IPS-18c (cell line): ENCODE measurements around the gene FAIM2.
"Not testable (repeated sequence)": the region's sequence is repeated elsewhere in the genome, so short reads cannot be mapped to it uniquely, and the experiment has no call there.

Experiments
- H3K4me3 ChIP-seq: 2 replicates; pipeline ENCODE4 v1.7.0; 2013; ENCODE audit warnings: low read depth, mild to moderate bottlenecking, low read length, moderate library complexity; ENCODE audit not compliant: insufficient read depth
- H3K9me3 ChIP-seq: one replicate; pipeline ENCODE4 v1.6.1; 2013; ENCODE audit warnings: mild to moderate bottlenecking, low read length, moderate library complexity; ENCODE audit not compliant: control insufficient read depth, insufficient read depth

The FAIM2 gene

DNA sequence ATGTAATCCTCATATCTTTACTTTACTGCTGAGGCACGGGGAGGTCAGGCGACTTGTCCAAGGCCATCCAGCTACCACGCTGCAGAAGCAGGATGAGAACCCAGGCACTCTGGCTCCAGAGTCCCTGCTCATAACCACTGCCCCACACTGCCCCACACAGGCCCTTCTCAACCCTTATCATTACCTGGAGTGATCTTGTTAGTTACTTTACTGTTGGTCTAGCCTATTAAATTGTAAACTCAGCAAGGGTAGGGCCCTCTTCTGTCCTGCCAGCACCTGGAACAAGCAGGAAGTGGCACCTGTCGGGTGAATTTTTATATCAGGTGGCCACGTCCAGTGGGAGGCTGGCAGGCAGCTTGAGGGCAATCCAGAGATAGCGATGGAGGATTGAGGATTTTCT lies 12.2 kb downstream of the FAIM2 start:
- Histone ChIP-seq H3K4me3 (no peak overlapping the region), H3K9me3 (no peaks in the 10 kb centered on the region)

DNA sequence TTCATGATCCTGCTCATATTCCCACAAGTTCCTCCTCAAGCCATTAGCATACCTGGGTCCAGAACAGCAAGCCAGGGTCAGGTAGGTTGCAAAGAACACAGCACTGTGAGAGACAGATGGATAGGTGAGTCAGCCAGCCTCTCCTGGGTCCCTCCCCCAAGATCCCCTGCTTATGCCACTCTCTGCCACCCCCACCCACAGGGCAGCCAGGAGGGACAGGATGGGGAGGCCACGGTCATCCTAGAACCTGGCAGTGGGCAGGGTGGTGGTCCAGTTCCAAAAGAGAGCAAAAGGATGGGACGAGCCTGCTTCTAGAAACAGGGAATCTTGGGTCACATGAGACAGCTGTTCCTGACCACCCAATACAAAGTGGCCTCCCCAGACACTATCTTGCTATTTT lies 12.7 kb downstream of the FAIM2 start:
- no peaks in the 10 kb centered on the region for H3K9me3 ChIP-seq
- H3K4me3 ChIP-seq, result no peak overlapping the region

DNA sequence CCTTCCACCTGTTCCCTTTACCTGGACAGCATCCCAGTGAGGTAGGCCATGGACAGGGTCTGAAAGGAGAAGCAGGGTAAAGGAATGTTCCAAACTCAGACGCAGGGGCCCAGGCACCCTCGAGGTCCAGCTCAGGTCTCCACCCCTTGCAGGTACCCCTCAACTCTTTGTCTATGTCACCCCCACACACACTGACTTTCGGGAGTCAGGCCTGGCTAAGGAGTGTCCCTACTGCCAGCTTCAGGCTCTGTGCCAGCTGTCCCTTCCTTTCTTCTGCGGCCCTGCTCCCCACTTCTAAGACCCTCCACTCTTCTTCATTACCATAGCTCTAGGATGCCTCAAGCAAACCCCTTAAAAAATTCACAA lies 13.6 kb downstream of the FAIM2 start:
- H3K4me3 ChIP-seq, result no peak overlapping the region
- no peaks in the 10 kb centered on the region for H3K9me3 ChIP-seq

DNA sequence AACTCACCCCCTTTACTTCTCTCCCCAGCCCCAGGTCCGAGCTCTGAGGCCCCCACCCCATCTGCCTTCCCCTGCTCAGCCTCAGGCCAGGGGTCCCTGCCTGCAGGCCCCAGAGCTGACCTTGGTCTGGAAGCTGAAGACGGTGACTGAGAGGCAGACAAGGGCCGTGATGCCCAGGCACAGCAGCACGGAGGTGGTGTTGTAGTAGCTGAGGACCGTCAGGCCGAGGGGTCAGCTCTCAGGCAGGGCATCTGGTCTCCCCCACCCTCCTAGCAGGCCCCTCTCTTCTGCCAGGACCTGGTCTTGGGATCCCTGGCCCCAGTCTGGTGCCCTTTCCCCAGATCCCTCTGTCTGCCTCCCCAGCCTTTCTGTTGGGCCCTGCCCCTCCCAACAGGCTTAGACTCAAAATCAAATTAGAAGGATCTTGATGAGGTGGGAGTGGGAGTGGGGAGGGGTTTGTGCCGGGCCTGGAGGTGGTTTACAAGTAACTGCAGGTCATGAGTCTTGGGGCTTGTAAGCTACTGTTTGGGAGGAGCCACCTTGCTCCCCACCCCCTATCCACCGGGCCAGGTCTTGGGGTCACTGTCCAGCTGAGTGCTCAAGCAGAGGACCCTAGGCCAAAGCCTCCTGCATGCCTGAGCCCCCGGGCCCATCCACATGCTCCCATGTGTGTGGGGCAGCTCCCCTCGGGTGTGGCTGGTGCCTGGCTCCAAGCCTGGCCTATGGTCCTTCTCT lies 14.2 kb downstream of the FAIM2 start:
- no peak overlapping the region for H3K4me3 ChIP-seq
- no peaks in the 10 kb centered on the region for H3K9me3 ChIP-seq

DNA sequence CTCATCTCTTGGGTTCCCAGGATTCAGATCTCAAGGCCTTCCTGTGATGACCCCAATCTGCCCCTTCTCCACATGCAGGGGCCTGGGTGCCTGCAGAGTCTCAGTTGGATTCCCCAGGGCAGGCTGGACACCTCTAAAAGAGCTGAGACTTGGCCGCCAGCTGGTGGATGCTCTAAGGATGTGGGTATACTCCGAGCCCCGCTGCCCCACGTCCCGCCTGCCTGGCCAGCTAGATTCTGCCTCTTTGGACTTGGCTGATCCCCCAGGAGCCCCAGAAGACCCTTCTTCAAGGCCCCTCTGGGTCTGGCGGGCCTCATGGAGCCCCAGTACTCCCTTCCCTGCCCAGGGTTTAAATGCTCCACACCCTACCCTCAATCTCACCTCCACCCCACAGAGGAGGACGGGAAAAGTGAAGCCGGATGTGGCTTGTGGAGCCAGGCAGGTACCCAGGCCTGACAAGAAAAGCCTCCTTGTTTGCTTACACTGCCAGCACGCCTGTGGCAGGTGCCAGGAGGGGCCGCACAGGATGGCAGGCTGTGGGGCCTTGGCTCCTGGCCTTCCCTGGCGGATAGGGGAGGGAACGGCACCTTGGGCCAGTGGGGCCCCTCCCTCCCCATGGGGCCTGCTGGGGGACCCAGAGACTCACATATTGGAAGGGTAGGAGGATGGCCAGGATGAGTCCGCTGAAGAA lies 15.1 kb downstream of the FAIM2 start:
- Histone ChIP-seq H3K4me3 (no peak overlapping the region), H3K9me3 (no peaks in the 10 kb centered on the region)

DNA sequence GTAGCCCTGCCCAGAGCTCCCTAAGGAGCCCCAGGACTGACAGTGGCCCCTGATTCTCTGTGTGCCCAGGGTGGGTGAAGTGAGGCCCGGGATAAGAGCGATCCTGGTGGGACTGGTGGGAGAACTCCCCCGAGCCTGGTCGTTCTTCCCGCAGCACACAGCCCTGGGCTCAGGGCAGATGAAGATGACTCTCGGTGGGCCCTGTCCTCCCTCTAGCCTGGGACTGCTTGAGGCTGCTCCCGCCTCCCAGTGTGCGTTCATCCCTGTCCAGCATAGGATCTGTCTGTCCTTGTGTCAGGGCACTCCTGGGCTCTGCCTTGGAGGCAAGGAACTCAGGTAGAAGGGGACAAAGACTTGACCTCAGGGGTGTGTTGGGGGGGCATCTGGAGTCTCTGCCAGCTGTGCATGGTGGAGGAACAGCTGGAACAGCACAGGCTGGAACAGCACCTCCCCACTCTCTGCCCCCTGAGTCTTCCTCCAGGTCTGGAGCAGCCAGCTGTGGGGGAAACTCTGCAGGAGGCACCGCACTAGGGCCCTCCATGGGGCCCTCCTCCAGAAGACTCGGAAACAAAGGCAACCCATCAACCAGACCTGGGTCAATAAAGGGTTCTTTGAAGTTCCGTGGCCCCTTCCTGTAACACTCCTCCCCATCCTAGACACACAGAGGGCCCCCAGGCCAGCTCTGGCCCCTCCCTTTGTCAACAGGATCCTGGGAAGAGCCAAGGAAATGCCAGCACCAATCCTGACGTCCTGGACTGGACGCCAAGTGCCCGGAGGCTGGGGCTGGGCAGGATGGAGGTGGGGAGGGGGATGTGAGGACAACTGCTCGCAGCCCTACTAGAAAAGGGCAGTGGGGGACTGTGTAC lies 15.9 kb downstream of the FAIM2 start:
- Histone ChIP-seq H3K4me3 (no peak overlapping the region), H3K9me3 (no peaks in the 10 kb centered on the region)

DNA sequence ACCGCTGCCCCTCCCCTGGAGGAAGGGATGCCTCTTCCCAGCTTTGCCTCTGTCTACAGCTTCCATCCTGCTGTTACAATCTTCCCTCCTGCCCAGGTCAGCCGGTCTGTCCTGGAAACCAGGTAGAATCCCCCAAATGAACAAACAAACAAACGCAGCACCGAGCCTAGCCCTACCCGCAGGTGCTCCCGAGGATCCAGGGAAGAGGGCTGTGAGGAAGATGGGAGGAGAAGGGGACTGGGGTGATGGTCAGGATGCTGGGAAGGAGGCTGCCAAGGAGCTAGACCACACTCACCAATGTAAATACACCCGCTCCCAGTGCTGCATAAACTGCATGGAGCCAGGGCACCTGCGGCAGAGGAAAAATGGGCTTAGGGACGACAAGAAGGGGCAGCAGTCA lies 16.6 kb downstream of the FAIM2 start:
- no peaks in the 10 kb centered on the region for H3K9me3 ChIP-seq
- no peak overlapping the region for H3K4me3 ChIP-seq

DNA sequence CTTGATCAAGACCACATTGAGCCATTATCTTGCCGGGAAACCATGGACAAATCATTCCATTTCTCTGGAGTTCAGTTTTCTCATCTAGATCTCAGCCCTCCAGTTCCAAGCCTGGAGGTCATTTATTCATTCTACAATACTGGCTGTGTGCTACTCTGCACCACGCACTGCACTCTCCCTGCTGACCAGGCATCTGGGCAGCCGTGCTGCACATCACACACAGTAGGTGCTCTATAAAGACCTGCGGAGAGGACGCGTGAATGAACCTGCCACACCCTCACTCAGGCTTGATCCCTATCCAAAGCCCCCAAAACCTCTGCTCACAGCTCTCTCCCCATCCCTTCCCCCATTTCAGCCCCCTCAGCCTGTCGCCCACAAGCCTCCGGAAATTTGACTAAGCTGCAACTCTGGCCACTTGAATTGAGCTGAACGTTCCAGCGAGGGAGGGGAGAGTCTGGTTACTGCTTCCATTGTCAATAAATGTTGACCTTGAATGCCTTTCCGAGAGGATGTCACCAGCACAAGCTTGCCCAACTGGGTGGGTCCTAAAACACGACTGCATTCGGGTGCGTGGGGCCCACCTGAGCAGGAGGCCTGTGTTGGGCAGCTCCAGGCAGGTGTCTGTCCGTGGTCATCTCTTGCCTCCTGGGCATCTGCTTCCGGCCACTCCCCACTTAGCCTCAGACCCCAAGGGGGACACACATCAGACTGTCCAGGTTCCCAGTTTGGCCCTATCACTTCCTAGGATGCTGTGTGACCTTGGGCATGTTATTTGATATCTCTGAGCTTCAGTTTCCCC lies 17.8 kb downstream of the FAIM2 start:
- Histone ChIP-seq H3K4me3 (no peak overlapping the region), H3K9me3 (no peaks in the 10 kb centered on the region)

DNA sequence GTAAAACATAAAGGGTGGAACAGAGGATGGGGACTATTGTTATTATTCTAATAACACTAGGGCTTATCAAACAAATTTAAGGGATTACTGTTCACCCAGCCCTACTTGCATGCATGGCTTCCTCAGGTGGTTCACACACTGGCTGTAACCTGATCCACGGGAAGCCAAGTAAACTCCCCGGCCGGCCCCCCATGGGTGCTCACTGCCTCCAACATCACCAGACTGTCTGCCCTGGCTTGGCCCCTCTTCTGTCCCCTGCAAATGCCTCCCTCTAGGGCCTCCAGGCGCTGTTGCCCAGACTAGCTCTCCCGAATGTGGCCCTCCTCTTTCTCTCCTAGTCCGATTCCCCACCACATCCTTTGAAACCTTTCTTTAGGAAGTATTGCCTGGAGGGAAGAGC lies 18.6 kb downstream of the FAIM2 start:
- no peaks in the 10 kb centered on the region for H3K9me3 ChIP-seq

DNA sequence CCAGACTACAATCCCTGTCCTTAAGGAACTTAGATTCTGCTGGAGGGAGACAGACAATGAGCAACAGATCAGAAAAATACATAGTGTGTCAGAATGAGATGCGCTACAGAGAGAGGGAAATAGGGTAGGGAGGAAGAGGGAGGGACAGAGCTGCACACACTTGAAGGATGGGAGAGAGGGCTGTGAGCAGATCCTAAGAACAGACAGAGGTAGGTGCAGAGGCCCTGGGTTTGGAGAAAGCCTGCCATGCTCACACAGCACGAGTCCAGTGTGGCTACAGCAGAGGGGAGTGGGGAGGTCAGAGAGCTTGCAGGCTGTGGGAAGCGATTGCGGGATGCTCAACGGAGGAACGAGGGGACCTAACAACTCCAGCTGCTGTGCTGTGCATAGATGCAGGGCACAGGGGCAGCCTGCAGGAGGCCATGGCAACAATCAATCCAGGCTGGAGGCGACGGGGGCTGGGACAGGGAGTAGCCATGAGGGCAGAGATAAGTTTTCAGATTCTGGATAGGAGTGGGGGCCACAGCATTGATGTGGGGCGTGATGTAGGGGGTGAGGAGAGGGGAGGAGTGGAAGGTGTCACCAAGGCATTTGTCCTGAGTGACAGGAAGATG lies 20.7 kb downstream of the FAIM2 start:
- Histone ChIP-seq H3K9me3 (no peaks in the 10 kb centered on the region), H3K4me3 (no peak overlapping the region)

More for the DNA sequence above, 18.6 kb downstream of the FAIM2 start:
- no peak overlapping the region for H3K4me3 ChIP-seq

DNA sequence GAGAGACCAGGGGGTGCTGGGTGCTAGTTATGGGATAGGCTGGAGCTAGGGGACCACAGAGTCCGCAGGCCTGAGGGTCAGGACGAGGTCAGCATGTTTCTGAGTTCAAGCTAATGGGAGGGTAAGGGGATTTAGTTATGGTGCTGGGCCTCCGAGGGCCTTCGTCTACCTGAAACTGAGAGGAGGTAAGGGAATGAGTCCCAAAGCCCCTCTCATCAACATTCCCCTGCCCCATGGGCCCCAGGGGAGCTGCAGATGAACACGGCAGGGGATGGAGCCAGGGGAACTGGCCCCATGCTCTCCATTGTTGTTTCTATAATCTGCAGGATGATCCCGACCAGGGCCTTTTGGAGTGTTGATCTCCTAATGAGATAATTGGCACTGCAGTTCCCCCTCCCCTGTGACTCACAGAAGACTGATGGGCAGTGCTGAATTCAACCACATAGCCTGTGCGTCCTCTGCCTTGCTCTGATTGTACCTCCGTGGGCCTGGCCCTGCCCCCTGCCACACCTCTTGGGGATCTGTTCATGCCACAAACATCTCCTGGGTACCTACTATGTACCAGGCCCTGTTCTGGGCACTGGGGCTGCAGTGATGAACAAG lies 21.4 kb downstream of the FAIM2 start:
- no peak overlapping the region; the same call in 1 of the 2 replicates for H3K4me3 ChIP-seq
- H3K9me3 ChIP-seq, result no peaks in the 10 kb centered on the region

DNA sequence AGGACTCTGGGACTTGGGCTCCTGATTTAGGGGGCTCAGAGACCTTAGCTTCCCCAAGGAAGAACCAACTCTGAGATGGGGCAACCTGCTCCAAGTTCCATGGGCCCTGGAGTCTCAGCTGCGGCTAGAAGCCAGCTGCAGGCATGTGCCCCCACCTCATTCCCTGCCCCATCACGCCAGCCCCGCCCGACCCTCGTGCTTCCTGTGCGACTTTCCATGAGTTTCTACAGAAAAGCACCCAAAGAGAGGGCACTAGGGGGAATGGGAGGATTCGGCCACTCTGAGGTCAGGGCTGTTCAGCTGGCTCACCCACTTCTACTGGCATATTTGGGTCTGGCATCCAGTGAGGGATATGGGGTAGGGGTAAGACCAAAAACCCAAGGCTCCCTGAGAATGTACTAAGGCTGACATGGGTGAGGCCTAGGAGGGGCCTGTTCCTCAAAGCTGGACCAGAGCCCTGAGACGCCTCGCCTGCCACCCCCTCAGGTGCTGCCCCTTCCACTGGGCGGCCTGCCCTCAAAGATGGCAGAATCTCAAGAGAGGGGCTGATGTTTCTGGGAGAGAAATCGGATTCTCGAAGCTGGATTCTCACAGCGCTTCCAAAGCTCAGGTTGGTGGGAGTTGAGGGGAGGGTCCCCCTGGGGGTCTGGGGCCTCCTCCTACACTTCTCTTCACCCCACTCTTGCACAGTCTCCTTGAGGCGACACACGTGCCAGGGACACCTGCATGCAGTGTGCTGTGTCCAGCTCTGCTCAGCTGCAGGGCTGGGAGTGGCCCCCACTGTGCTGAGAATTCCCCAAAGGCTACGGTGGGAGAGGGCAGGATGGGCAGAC lies 22.1 kb downstream of the FAIM2 start:
- Histone ChIP-seq H3K4me3 (no peak overlapping the region), H3K9me3 (no peaks in the 10 kb centered on the region)

DNA sequence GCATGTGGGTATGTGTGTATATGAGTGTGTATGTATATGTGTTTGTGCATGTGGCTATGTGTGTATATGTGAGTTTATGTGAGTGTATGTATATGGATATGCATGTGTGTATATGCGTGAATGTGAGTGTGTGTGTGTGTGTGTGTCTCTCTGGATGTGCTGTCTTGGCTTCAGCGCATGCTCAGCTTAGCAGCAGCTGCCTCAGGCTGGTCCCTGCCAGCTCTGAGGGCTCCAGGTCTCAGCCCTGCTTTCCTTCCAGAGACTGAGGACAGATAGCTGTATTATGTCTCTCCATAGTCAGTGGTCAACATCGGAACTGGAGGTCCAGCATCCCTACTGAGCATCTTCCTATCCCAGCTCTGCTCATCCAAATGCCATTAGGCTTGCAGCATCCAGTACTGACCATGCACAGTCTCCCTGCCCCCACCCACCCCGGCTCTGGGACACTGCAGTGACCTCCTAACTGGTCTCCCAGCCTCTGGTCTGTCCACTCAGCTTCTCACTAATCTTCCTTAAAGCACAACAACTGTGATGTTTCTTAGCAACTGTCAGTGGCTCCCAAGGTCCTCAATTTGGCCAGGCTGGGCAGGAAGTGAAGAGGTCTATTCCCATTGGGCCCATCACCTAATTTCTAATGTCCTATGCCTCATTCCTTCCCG lies 22.8 kb downstream of the FAIM2 start:
- Histone ChIP-seq H3K4me3 (no peak overlapping the region), H3K9me3 (no peaks in the 10 kb centered on the region)

DNA sequence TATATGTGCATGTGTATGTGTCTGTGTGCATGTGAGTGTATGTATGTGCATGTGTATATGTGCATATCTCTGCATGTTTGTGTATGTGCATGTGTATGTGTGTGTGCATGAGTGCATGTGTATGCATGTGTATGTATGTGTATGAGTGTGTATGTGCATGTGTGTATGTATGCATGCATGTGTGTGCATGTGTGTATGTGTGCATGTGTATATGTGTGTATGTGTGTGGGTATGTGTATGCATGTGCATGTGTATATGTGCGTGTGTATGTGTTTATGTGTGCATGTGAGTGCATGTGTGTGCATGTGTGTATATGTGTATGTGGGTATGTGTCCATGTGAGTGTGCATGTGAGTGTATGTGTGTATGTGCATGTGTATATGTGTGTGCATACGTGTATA lies 24.6 kb downstream of the FAIM2 start:
- not testable (repeated sequence) for H3K4me3 ChIP-seq, H3K9me3 ChIP-seq

DNA sequence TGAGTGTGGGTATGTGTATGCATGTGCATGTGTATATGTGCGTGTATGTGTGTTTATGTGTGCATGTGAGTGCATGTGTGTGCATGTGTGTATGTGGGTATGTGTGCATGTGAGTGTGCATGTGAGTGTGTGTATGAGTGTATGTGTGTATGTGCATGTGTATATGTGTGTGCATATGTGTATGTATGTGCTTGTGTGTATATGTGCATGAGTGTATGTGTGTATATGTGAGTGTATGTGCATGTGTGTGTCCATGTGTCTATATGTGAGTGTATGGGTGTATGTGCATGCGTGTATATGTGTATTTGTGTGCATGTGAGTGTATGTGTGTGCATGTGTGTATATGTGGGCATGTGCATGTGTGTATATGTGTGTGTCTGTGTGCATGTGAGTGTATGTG lies 25.7 kb downstream of the FAIM2 start:
- Histone ChIP-seq H3K9me3 (no peaks in the 10 kb centered on the region), H3K4me3 (no peak overlapping the region)
